ENCODE results near the gene COA5. TPM values are rescaled to one million over a fixed set of nuclear protein-coding genes. Genes with fewer than 3 reads are reported as not detected.
A peak's percentile ranks its signal among the peaks of the same experiment; 100 is the strongest.

The COA5 gene
- total and polyA plus RNA-seq, 10 donors: 24.4 to 69.7 (median 40.1) TPM

- intact Hi-C loops (cut with DNase I; ENCODE audit: low total_unique reads): no loop called here
- H3K9me3 ChIP-seq: no peaks in the 10 kb centered on the region
- no peak for DNase-seq
- H3K36me3 ChIP-seq: peaks cover 0 to 100% (median 77%) of the 10 kb centered on the region in 6 donors
- no peak for TF ChIP-seq CTCF (IDR thresholded peaks at IDR 0.05 in 8 of 11, conservative IDR thresholded peaks at IDR 0.05 in 3 of 11)
- no peak for TF ChIP-seq POLR2A (IDR thresholded peaks at IDR 0.05)
- no peak for TF ChIP-seq POLR2AphosphoS5 (IDR thresholded peaks at IDR 0.05)
- H3K27ac ChIP-seq: no peak overlapping the region
- H3K27me3 ChIP-seq (replicated peaks in 1 of 7): no peaks in the 10 kb centered on the region
- H3K4me3 ChIP-seq: no peak overlapping the region
- peaks cover 0 to 12% (median 0%) of the 10 kb centered on the region in 6 donors for H3K4me1 ChIP-seq
- 95 to 98% (median 95%) methylated on average over 9 of the region's 9 CpGs for whole genome bisulfite sequencing, 5 donors
Observed at GRCh38 chr2:98578231-98578630, 30.1 kb downstream of the COA5 start.

- DNase-seq: no peak
- Histone ChIP-seq H3K27me3 (replicated peaks in 1 of 7) (no peaks in the 10 kb centered on the region), H3K4me1 (peaks cover 0 to 12% (median 0%) of the 10 kb centered on the region in 6 donors), H3K4me3 (no peak overlapping the region), H3K36me3 (peaks cover 0 to 100% (median 81%) of the 10 kb centered on the region in 6 donors), H3K9me3 (no peaks in the 10 kb centered on the region), H3K27ac (no peak overlapping the region)
- TF ChIP-seq CTCF (IDR thresholded peaks at IDR 0.05 in 8 of 11, conservative IDR thresholded peaks at IDR 0.05 in 3 of 11) (no peak), POLR2A (IDR thresholded peaks at IDR 0.05) (no peak), POLR2AphosphoS5 (IDR thresholded peaks at IDR 0.05) (no peak)
- WGBS, 5 donors: 80 to 91% (median 82%) methylated on average over 10 of the region's 10 CpGs
- intact Hi-C loops (cut with DNase I; ENCODE audit: low total_unique reads): no loop called here
Observed at GRCh38 chr2:98577313-98577712, 31.0 kb downstream of the COA5 start.

- peaks cover 0 to 100% (median 81%) of the 10 kb centered on the region in 6 donors for H3K36me3 ChIP-seq
- peaks cover 0 to 12% (median 0%) of the 10 kb centered on the region in 6 donors for H3K4me1 ChIP-seq
- H3K9me3 ChIP-seq: no peaks in the 10 kb centered on the region
- H3K27me3 ChIP-seq (replicated peaks in 1 of 7): no peaks in the 10 kb centered on the region
- 89 to 100% (median 96%) methylated on average over 4 to 22 of the region's 22 CpGs for WGBS, 5 donors
- no peak overlapping the region for H3K4me3 ChIP-seq
- intact Hi-C loops (cut with DNase I; ENCODE audit: low total_unique reads): no loop called here
- no peak for DNase-seq
- TF ChIP-seq POLR2A (IDR thresholded peaks at IDR 0.05) (no peak), CTCF (IDR thresholded peaks at IDR 0.05 in 8 of 11, conservative IDR thresholded peaks at IDR 0.05 in 3 of 11) (no peak), POLR2AphosphoS5 (IDR thresholded peaks at IDR 0.05) (no peak)
- no peak overlapping the region for H3K27ac ChIP-seq
Observed at GRCh38 chr2:98576666-98577312, 31.5 kb downstream of the COA5 start.

- no peak overlapping the region for H3K4me3 ChIP-seq
- peaks cover 0 to 100% (median 85%) of the 10 kb centered on the region in 6 donors for H3K36me3 ChIP-seq
- H3K27me3 ChIP-seq (replicated peaks in 1 of 7): no peaks in the 10 kb centered on the region
- intact Hi-C loops (cut with DNase I; ENCODE audit: low total_unique reads): no loop called here
- no peaks in the 10 kb centered on the region for H3K4me1 ChIP-seq
- no peak overlapping the region for H3K27ac ChIP-seq
- TF ChIP-seq POLR2AphosphoS5 (IDR thresholded peaks at IDR 0.05) (peak in 2 of 3 donors; percentile 15 to 57), POLR2A (IDR thresholded peaks at IDR 0.05) (no peak)
- 95 to 98% (median 96%) methylated on average over 13 of the region's 13 CpGs for WGBS, 5 donors
- no peaks in the 10 kb centered on the region for H3K9me3 ChIP-seq
- DNase-seq: no peak
Observed at GRCh38 chr2:98573426-98573825, 34.9 kb downstream of the COA5 start.
